ENCODE results near the gene CLCN3.

GRCh38 chr4:169617306-169617705, 3.1 kb upstream of the CLCN3 start:
- TF ChIP-seq ZNF274 (IDR thresholded peaks at IDR 0.05; ENCODE audit: low read depth, low read length) (no peak), YY1 (IDR thresholded peaks at IDR 0.05; ENCODE audit: insufficient read depth, insufficient read length) (no peak), SUZ12 (IDR thresholded peaks at IDR 0.05; ENCODE audit: extremely low read depth, insufficient read depth, insufficient read length) (no peak)
